Measurements from ENCODE around the gene CNTNAP2. TPM values are rescaled to one million over a fixed set of nuclear protein-coding genes. Genes with fewer than 3 reads are reported as not detected.
A peak's percentile ranks its signal among the peaks of the same experiment; 100 is the strongest.

The CNTNAP2 gene
- total RNA-seq, 4 donors from 2014 or later, result 0.29 to 0.88 (median 0.33) TPM; not detected in 1

- H3K4me1 ChIP-seq, result no peaks in the 10 kb centered on the region
- TF ChIP-seq POLR2A (IDR thresholded peaks at IDR 0.05) (no peak), CTCF (IDR thresholded peaks at IDR 0.05) (no peak)
- WGBS, 2 donors, result 82 to 84% methylated on average over 3 of the region's 3 CpGs
- H3K27me3 ChIP-seq, result no peaks in the 10 kb centered on the region
- no peaks in the 10 kb centered on the region for H3K9me3 ChIP-seq
- DNase-seq, result no peak
- H3K27ac ChIP-seq, result no peak overlapping the region
- intact Hi-C loops (cut with DNase I), result no loop called here
- H3K36me3 ChIP-seq, result no peaks in the 10 kb centered on the region
- no peak overlapping the region for H3K4me3 ChIP-seq (replicated peaks in 1 of 3)
Observed at GRCh38 chr7:146645383-146645976, 528.9 kb downstream of the CNTNAP2 start.

- Histone ChIP-seq H3K9me3 (no peaks in the 10 kb centered on the region), H3K4me3 (replicated peaks in 1 of 3) (no peak overlapping the region), H3K4me1 (no peaks in the 10 kb centered on the region), H3K36me3 (no peaks in the 10 kb centered on the region), H3K27me3 (no peaks in the 10 kb centered on the region), H3K27ac (no peak overlapping the region)
- DNase-seq, result no peak
- no peak for TF ChIP-seq POLR2A (IDR thresholded peaks at IDR 0.05)
- TF ChIP-seq CTCF (IDR thresholded peaks at IDR 0.05), result no peak
- WGBS, 2 donors, result 44 to 53% methylated on average over 2 of the region's 2 CpGs
- intact Hi-C loops (cut with DNase I), result no loop called here
Observed at GRCh38 chr7:146647445-146647844, 530.8 kb downstream of the CNTNAP2 start.

- no peaks in the 10 kb centered on the region for H3K4me1 ChIP-seq
- WGBS, 2 donors, result 65 to 81% methylated on average over 2 of the region's 2 CpGs
- intact Hi-C loops (cut with DNase I), result no loop called here
- DNase-seq, result no peak
- TF ChIP-seq CTCF (IDR thresholded peaks at IDR 0.05), result no peak
- no peak for TF ChIP-seq POLR2A (IDR thresholded peaks at IDR 0.05)
- no peaks in the 10 kb centered on the region for H3K9me3 ChIP-seq
- no peak overlapping the region for H3K4me3 ChIP-seq (replicated peaks in 1 of 3)
- no peaks in the 10 kb centered on the region for H3K36me3 ChIP-seq
- no peak overlapping the region for H3K27ac ChIP-seq
- H3K27me3 ChIP-seq, result no peaks in the 10 kb centered on the region
Observed at GRCh38 chr7:146652176-146652575, 535.6 kb downstream of the CNTNAP2 start.

GRCh38 chr7:146654048-146654447 is 537.4 kb downstream of the CNTNAP2 start:
- TF ChIP-seq POLR2A (IDR thresholded peaks at IDR 0.05) (no peak), CTCF (IDR thresholded peaks at IDR 0.05) (no peak)

GRCh38 chr7:146655928-146656797 is 539.6 kb downstream of the CNTNAP2 start:
- H3K27me3 ChIP-seq, result no peaks in the 10 kb centered on the region
- no peaks in the 10 kb centered on the region for H3K36me3 ChIP-seq
- H3K4me1 ChIP-seq, result no peaks in the 10 kb centered on the region
- TF ChIP-seq CTCF (IDR thresholded peaks at IDR 0.05) (no peak), POLR2A (IDR thresholded peaks at IDR 0.05) (no peak)
- DNase-seq, result peak in 1 of 2 donors; percentile 9
- no peak overlapping the region for H3K4me3 ChIP-seq (replicated peaks in 1 of 3)
- intact Hi-C loops (cut with DNase I), result no loop called here
- 16 to 20% methylated on average over 9 of the region's 9 CpGs for WGBS, 2 donors
- H3K9me3 ChIP-seq, result no peaks in the 10 kb centered on the region
- no peak overlapping the region for H3K27ac ChIP-seq

More at GRCh38 chr7:146654048-146654447, 537.4 kb downstream of the CNTNAP2 start:
- no peaks in the 10 kb centered on the region for H3K36me3 ChIP-seq
- no peaks in the 10 kb centered on the region for H3K4me1 ChIP-seq
- WGBS, 2 donors, result 76 to 84% methylated on average over 5 of the region's 5 CpGs
- H3K27ac ChIP-seq, result no peak overlapping the region
- DNase-seq, result no peak
- H3K4me3 ChIP-seq (replicated peaks in 1 of 3), result no peak overlapping the region
- H3K27me3 ChIP-seq, result no peaks in the 10 kb centered on the region
- H3K9me3 ChIP-seq, result no peaks in the 10 kb centered on the region
- intact Hi-C loops (cut with DNase I), result no loop called here
